Small intestine (tissue), 7 donors: ENCODE measurements around the gene ABCA12. TPM values are rescaled to one million over a fixed set of nuclear protein-coding genes. Genes with fewer than 3 reads are reported as not detected.

Experiments
- DNase-seq, 2 donors: peaks; one replicate each; pipeline versions ENCODE4 v3.0.0 to v3.0.0-alpha.2; 2013
- FAIRE-seq: peaks from 2 replicates; lab custom pipeline; 2012; peaks lifted over from hg19 to GRCh38; lab: Jason Lieb, UNC
- H3K27ac ChIP-seq, 3 donors: one replicate each; pipeline ENCODE4 v1.5.1; 2013; ENCODE audit warnings: low read length in 2 of 3, mild to moderate bottlenecking in 2 of 3, control low read depth in 1 of 3, inconsistent platforms in 1 of 3, low read depth in 1 of 3, moderate library complexity in 1 of 3
- H3K27me3 ChIP-seq, 3 donors: one replicate each; pipeline ENCODE4 v1.6.1; 2013; ENCODE audit warnings: low read length in 3 of 3, inconsistent platforms in 1 of 3; ENCODE audit not compliant: control insufficient read depth in 3 of 3, insufficient read depth in 3 of 3
- H3K36me3 ChIP-seq, 3 donors: one replicate each; pipeline ENCODE4 v1.6.1; 2013; ENCODE audit warnings: low read length in 3 of 3, inconsistent platforms in 1 of 3, low read depth in 1 of 3, mild to moderate bottlenecking in 1 of 3, moderate library complexity in 1 of 3; ENCODE audit not compliant: control insufficient read depth in 3 of 3, insufficient read depth in 2 of 3
- H3K4me1 ChIP-seq, 3 donors: one replicate each; pipeline ENCODE4 v1.6.1; 2013; ENCODE audit warnings: low read length in 2 of 3, inconsistent platforms in 1 of 3, low read depth in 1 of 3, mild to moderate bottlenecking in 1 of 3, moderate library complexity in 1 of 3; ENCODE audit not compliant: control insufficient read depth in 3 of 3, insufficient read depth in 2 of 3
- H3K4me3 ChIP-seq, 3 donors: one replicate each; pipeline ENCODE4 v1.5.1; 2013; ENCODE audit warnings: low read length in 3 of 3, control low read depth in 1 of 3, inconsistent platforms in 1 of 3, low read depth in 1 of 3, mild to moderate bottlenecking in 1 of 3, moderate library complexity in 1 of 3
- H3K9me3 ChIP-seq, 2 donors: one replicate each; pipeline ENCODE4 v1.6.1; 2013; ENCODE audit warnings: low read depth in 1 of 2, low read length in 1 of 2; ENCODE audit not compliant: control insufficient read depth in 2 of 2, insufficient read depth in 1 of 2
- WGBS, 3 donors: extraction: QIAGEN DNeasy Blood & Tissue Kit; methylation state at CpG; one replicate each; pipeline ENCODE4 v1.1.7; 2013; 5-methylcytosine and 5-hydroxymethylcytosine counted together
- polyA plus RNA-seq, 4 donors: library from polyadenylated mRNA; stranded (reverse) in 3 of 4; unstranded in 1 of 4; fragments of 200-250 nt in 3 of 4; fragments of 120-200 nt in 1 of 4; gene quantifications; one replicate each; pipeline versions ENCODE4 v1.2.1 to v1.2.3, GENCODE V29; 2013
- donor health status: healthy with polysubstance abuse.
- donor health status: control.
- donor health status: control.
- donor health status: Bipolar disorder and iron deficiency.
- donor health status: healthy.

The ABCA12 gene
- polyA plus RNA-seq, 4 donors: under 0.01 to 0.03 TPM; not detected in 2

DNA sequence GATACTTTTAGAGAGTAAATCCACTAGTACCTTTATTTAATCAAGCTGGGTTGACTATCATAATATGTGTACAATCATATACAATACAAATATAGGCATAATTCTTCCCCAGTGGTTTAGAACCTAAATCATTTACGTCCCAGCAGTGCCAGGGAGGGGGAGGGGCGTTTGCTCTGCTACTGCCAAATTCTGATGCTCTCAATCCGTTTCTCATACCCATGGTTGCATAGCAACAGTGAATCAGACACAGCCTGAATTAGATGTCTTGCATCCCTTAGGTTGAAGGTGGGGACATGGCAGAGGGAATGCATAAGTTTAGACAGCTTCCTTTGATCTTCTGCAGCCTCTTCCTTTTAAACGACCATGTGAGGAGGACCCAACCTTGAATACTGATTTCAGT, 135.4 kb downstream of the ABCA12 start:
- Histone ChIP-seq H3K4me1 (no peaks in the 10 kb centered on the region), H3K36me3 (no peaks in the 10 kb centered on the region), H3K9me3 (no peaks in the 10 kb centered on the region), H3K27ac (no peak overlapping the region), H3K27me3 (no peaks in the 10 kb centered on the region), H3K4me3 (no peak overlapping the region)
- FAIRE-seq: no peak
- 7 to 19% (median 19%) methylated on average over 4 of the region's 4 CpGs for WGBS, 3 donors
- DNase-seq: no peak

DNA sequence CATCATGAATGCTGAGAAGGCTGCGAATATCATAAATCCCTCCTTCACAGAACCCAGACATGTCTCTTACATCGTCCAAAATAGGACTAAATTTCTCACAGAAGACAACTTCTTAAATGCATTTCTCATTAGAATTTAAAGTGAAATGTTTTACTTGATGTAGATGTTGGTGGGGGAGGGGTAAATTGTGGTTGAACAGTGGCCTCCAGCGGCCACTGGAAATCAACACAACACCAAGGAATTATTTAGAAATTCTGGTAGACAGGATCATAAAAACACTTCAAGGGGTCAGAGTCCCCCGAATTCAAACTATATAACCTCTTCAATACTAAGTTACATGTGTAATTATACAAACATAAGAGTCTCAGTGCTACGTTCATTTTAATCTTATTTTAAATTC, 135.9 kb downstream of the ABCA12 start:
- Histone ChIP-seq H3K27me3 (no peaks in the 10 kb centered on the region), H3K4me3 (no peak overlapping the region), H3K27ac (no peak overlapping the region), H3K36me3 (no peaks in the 10 kb centered on the region), H3K9me3 (no peaks in the 10 kb centered on the region), H3K4me1 (no peaks in the 10 kb centered on the region)
- WGBS, 3 donors: 12 to 15% (median 14%) methylated on average over 5 of the region's 5 CpGs
- no peak for FAIRE-seq
- DNase-seq: peak; percentile 11 to 54

DNA sequence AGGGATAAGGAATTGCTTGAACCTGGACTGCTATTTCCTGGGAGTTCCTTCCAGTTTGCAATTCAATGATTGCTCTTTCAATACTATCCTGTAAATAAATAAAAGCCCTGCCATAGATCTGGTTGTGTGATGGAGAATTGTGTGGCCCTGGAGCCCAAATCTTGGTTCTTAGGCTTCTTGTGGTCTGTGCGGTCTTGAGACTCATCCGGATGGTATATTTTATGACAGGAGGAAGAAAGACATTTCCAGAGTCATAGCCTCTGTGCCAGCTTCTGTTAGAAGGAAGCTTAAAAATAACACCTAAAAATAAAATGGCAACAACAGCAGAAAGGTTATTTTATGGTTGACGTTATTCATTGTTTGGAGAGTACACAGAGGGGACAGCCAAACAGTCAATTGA, 137.7 kb downstream of the ABCA12 start:
- Histone ChIP-seq H3K27me3 (no peaks in the 10 kb centered on the region), H3K36me3 (no peaks in the 10 kb centered on the region), H3K27ac (no peak overlapping the region), H3K9me3 (no peaks in the 10 kb centered on the region), H3K4me3 (no peak overlapping the region), H3K4me1 (no peaks in the 10 kb centered on the region)
- WGBS, 3 donors: 66 to 75% (median 67%) methylated on average over 3 of the region's 3 CpGs
- DNase-seq: no peak
- no peak for FAIRE-seq

DNA sequence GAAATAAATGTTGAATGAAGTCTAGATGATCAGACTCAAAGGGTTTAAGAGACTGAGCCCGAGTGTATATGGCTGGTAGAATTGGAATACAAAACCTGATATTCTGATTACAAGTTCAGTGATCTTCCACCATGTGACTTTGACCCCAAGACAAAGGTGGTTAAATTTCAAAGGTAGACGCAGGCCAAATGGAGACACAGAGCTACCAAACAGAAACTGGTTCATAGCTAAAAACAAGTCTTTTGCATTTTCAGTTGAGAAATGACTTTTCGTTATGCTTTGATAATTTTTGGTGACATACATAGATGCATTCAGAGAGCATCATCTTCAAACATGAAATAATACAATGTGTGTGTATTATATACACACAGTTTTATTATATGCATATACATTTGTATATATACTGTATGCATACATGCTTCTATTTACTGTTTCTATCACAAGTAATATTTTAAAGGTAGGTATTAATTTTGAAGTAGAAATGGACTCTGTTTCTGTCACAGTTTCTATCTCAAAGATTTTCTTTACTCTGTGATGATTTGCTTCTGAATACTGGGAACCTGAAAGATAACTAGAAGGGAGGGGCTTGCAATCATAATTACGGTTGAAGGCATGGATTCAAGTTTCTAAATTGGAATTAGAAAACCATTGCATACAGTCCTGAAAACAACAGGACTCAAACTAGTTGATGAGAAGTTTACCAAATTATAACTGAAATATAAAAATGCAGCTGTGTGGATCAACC, 142.3 kb downstream of the ABCA12 start:
- 49 to 76% (median 56%) methylated on average over 4 of the region's 4 CpGs for WGBS, 3 donors
- Histone ChIP-seq H3K36me3 (no peaks in the 10 kb centered on the region), H3K4me3 (no peak overlapping the region), H3K27ac (no peak overlapping the region), H3K27me3 (no peaks in the 10 kb centered on the region), H3K4me1 (no peaks in the 10 kb centered on the region), H3K9me3 (no peaks in the 10 kb centered on the region)
- no peak for DNase-seq
- FAIRE-seq: no peak

DNA sequence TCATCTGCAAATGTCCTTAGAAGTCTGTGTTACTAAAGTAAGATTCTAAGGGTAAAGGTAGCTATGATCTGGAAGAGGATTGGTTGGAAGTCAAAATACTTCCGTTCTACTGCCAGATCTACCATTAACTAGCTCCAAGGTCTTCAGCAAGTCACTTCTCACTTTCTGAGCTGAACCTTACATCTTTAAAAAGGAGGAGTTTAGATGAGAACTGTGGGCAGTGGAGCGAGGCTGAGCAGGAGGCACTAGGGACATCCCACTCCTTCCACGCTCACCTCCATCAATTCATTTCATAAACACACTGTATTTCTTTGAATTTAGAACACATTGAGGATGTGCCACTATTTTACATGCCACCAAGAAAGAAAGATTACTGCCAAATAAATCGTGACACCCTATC, 143.0 kb downstream of the ABCA12 start:
- Histone ChIP-seq H3K4me1 (no peaks in the 10 kb centered on the region), H3K9me3 (no peaks in the 10 kb centered on the region), H3K4me3 (no peak overlapping the region), H3K27me3 (no peaks in the 10 kb centered on the region), H3K27ac (no peak overlapping the region), H3K36me3 (no peaks in the 10 kb centered on the region)
- FAIRE-seq: no peak
- WGBS, 3 donors: 80 to 81% (median 81%) methylated on average over 4 of the region's 4 CpGs
- no peak for DNase-seq

DNA sequence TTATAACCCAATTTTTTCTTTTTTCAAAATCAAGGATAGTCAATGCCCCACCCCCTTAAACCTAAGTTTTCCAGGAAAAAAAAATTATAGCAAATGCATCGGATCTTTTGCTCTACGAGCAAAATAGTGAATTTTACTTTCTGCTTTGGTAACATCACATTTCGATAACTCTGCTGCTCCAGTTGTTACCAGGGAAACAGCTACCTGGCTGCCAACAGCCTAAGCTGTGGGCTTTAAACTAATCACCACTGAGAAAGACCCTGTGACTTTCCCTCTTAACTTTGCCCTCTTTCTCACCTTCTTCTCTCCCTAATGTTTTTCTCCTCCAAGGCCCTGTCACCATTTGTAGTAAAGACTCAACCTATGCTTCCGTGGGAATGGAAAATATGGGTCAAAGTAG, 145.5 kb downstream of the ABCA12 start:
- no peaks in the 10 kb centered on the region for H3K9me3 ChIP-seq
- H3K4me3 ChIP-seq: no peak overlapping the region
- no peak overlapping the region for H3K27ac ChIP-seq
- DNase-seq: peak in 1 of 2 donors; percentile 2
- H3K27me3 ChIP-seq: no peaks in the 10 kb centered on the region
- H3K4me1 ChIP-seq: no peaks in the 10 kb centered on the region
- FAIRE-seq: no peak
- WGBS, 3 donors: 75 to 82% (median 77%) methylated on average over 4 of the region's 4 CpGs
- no peaks in the 10 kb centered on the region for H3K36me3 ChIP-seq

DNA sequence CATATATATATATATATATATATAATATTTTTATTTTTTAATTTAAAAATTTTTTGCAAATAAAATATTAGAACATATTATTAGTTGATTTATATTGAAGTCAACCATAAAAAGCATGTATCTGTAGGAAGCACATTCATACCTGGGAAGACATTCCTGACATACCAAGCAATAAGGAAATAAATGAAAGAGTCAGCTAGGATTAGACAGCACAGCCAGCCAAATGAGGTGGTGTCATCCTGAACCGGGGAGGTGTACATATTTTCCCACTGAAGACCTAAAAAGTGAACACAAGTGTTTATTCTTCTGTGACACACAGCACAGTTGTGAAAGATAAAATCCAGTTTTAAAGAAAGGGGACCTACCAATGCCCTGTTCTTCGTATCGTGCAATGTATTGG, 149.2 kb downstream of the ABCA12 start:
- no peaks in the 10 kb centered on the region for H3K27me3 ChIP-seq
- H3K36me3 ChIP-seq: no peaks in the 10 kb centered on the region
- no peak for DNase-seq
- FAIRE-seq: no peak
- WGBS, 3 donors: 71 to 88% (median 81%) methylated on average over 3 of the region's 3 CpGs
- H3K9me3 ChIP-seq: no peaks in the 10 kb centered on the region
- no peak overlapping the region for H3K27ac ChIP-seq
- H3K4me1 ChIP-seq: no peaks in the 10 kb centered on the region
- no peak overlapping the region for H3K4me3 ChIP-seq

DNA sequence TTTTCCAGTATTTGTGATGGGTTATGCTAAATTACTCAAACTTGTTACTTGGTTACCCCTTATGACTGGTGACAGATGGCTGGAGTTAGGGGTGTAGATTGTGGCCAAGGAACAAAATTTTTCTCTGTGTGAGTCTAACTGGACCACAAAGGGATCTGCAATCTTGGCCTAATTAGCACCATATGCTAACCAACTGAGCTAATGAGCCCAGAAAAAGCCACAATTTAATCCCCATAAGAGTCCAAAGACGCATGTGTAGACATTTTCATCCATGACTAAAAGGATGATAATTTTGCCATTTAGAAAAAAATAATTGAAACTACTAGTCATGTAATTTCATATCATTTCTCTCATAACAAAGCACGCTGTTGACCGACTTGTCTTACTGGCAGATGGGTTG, 151.2 kb downstream of the ABCA12 start:
- H3K36me3 ChIP-seq: no peaks in the 10 kb centered on the region
- FAIRE-seq: no peak
- no peak overlapping the region for H3K27ac ChIP-seq
- H3K27me3 ChIP-seq: no peaks in the 10 kb centered on the region
- H3K9me3 ChIP-seq: no peaks in the 10 kb centered on the region
- 89 to 94% (median 89%) methylated on average over 3 of the region's 3 CpGs for WGBS, 3 donors
- H3K4me1 ChIP-seq: no peaks in the 10 kb centered on the region
- DNase-seq: no peak
- no peak overlapping the region for H3K4me3 ChIP-seq

DNA sequence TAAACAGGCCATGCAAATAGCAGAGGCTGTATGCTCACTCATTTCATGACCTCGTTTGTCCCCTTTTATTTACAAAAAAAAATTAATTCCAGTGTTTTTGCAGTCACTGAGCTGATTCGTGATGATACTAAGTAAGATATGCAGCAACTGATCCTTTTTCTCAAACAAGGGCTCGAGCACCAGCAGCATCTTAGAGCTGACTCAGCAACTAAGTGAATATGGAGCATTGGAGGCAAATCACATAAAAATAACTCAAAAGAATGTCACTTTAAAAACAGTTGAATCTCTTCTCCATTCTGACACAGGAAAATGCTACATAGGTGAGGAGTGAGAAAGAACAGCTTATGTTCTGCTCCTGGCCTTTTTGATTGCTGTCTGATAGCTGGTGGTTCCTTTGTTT, 152.8 kb downstream of the ABCA12 start:
- 45 to 53% (median 46%) methylated on average over 3 of the region's 3 CpGs for WGBS, 3 donors
- Histone ChIP-seq H3K36me3 (no peaks in the 10 kb centered on the region), H3K9me3 (no peaks in the 10 kb centered on the region), H3K27me3 (no peaks in the 10 kb centered on the region), H3K4me1 (no peaks in the 10 kb centered on the region), H3K4me3 (no peak overlapping the region), H3K27ac (no peak overlapping the region)
- no peak for FAIRE-seq
- DNase-seq: no peak
